HG02571 (cell line): Measurements from ENCODE around the gene GTF2IRD1.
"Not testable (repeated sequence)": the region's sequence is repeated elsewhere in the genome, so short reads cannot be mapped to it uniquely, and the experiment has no call there.

Experiments
- ATAC-seq: cut with Tn5 transposase; IDR thresholded peaks from one replicate; pipeline ENCODE4 v1.9.1; 2021; ENCODE audit warnings: mild to moderate bottlenecking, moderate library complexity; ENCODE audit not compliant: unreplicated experiment

GTF2IRD1 gene

GRCh38 chr7:74429153-74429747 lies 24.5 kb upstream of the GTF2IRD1 start:
- ATAC-seq: no peak

GRCh38 chr7:74430409-74430808 lies 23.3 kb upstream of the GTF2IRD1 start:
- not testable (repeated sequence) for ATAC-seq

DNA sequence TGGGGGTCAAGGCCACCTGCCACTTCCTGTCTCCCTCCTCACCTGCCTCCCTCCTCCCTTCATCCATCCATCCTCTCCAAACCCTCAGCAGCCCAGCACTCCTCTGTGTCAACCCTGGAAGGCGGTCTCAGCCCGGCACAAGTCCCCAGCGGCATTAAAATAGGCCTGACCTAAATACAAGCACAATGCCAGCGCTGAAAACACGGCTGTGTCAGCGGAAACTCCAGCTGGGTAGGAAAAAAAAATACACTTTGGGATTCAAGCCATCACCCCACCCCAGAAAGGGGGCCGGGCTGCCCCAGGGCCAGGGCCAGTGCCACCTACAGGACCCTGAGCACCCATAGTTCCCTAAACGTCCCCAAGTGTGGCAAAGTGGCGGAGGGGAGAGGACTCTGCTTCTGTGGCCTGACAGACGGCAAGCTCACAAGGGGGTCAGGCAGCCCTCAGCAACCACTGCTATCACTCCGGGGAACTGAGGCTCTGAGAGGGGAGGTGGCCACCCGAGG lies 22.7 kb upstream of the GTF2IRD1 start:
- ATAC-seq: no peak

- ATAC-seq: not testable (repeated sequence)
Measured at GRCh38 chr7:74437291-74437571, 16.5 kb upstream of the GTF2IRD1 start.

- ATAC-seq: no peak
Measured at GRCh38 chr7:74438327-74438726, 15.4 kb upstream of the GTF2IRD1 start.

GRCh38 chr7:74439541-74439940 lies 14.2 kb upstream of the GTF2IRD1 start:
- no peak for ATAC-seq

DNA sequence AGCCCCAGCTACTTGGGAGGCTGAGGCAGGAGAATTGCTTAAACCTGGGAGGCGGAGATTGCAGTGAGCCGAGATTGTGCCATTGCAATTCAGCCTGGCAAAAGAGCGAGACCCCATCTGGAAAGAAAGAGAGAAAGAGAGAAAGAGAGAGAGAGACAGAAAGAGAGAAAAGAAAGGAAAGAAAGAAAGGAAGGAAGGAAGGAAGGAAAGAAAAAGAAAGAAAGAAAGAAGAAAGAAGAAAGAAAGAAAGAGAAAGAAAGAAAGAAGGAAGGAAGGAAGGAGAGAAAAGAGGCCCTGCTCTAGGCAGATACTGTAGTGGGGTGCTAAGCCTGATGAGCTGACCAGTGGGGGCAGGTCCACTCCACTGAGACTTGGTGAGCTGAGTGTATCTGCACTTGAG lies 13.6 kb upstream of the GTF2IRD1 start:
- not testable (repeated sequence) for ATAC-seq

DNA sequence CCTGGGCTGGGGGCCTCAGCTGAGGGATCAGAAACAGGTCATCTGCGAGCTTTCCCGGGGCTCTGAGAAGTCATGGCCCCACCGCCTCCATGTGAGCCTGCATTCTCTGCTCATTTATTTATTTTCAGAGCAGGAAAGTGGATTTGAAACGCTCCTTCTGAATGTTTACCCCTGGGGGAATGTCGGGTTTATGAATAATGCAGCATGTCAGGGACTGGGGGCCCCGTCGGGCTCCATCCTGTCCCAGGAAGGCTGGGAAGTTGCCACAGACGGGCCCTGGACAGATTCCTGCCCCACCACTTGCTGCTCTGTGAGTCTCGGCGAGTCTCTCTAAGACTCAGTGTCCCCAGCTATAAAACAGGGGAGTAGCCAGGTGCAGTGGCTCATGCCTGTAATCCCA lies 11.9 kb upstream of the GTF2IRD1 start:
- no peak for ATAC-seq

GRCh38 chr7:74443543-74444247 lies 10.0 kb upstream of the GTF2IRD1 start:
- no peak for ATAC-seq

- ATAC-seq: no peak
Measured at GRCh38 chr7:74449144-74449543, 4.6 kb upstream of the GTF2IRD1 start.

DNA sequence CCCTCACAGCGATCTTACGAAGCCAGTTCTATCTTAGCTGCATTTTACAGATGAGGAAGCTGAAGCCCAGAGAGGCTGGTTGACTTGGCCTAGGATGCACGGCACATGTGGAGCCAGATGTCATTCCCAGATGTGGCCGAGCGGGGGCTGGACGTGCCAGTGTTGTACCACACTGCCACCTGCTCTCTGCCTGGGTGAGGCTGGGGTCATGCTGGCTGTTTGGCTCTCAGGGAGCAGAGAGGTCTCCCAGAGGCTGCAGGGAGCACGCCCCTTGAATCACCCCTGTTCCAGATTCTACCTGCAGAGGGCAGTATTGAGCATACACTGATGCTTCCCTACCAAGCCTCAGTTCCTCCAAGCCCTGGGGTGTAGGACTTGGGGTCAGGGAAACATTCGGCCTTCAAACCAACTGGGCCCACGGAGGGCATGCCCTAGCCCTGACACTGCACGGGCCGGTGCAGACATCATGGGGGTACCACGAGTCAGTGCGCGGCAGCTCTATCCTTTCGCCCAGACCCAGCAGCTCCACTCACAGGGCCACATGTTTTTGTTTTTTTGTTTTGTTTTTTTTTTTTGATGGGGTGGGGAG lies 3.8 kb upstream of the GTF2IRD1 start:
- ATAC-seq: no peak

- ATAC-seq: no peak
Measured at GRCh38 chr7:74452748-74453321, 871 bp upstream of the GTF2IRD1 start.

DNA sequence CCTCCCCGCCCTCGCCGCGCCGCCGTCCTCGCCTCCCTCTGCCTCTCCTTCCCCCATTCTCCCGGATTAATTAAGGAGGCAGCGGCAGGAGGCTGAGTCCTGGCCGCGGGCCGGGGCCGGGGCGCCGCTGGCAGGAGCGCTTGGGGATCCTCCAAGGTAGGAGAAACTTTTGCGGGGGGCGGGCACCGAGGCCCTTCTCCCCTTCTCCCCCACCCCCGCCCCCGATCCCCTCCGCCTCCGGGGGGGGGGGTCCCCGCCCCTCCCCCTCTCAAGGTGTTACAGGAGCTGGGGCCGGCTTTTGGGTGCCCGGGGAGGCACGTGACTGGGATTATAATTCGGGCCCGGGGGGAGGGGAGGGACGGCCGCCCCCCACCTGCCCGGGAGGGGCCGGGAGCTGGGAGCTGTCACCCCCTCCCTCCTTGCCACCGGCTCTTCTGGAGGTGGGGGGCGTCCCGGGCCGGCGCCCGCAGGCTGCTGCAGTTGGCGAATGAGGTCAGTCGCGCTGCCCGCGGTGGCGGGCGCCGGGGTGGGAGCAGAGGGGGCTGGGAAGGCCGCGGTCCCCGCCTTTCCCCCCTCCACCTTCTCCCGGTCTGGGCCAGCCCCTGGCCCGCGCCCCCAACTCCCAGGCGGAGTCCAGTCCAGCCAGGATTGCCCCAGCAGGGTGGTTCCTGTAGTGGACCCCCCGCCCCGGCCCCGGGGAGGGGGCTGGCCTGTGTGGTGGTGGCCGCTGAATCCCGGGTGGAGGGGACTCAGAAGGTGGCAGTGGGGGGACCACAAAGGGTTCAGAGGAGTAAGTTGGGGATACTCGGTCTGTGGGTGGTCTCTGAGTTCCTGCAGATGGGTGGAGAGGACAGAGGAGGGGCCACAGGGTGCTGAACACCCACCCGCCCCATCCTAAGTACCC lies 567 bp downstream of the GTF2IRD1 start:
- no peak for ATAC-seq

DNA sequence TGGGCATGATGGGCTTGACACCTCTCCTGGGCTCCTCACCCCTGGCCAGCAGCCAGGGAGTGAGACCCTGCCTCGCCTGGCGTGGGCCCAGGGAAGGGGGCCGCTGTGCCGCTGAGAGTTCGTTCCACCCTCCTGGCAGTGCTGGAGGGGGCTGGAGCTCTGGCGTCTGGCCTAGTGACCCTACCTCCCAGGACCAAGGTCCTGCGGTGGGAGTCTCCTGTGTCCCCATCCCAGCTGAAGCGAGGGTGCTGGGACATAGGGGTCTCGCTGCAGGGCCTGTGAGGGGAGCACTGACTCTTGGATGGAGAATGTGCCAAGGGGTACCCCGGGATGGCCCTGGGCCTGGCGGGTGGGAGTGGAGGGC lies 1.2 kb downstream of the GTF2IRD1 start:
- no peak for ATAC-seq

DNA sequence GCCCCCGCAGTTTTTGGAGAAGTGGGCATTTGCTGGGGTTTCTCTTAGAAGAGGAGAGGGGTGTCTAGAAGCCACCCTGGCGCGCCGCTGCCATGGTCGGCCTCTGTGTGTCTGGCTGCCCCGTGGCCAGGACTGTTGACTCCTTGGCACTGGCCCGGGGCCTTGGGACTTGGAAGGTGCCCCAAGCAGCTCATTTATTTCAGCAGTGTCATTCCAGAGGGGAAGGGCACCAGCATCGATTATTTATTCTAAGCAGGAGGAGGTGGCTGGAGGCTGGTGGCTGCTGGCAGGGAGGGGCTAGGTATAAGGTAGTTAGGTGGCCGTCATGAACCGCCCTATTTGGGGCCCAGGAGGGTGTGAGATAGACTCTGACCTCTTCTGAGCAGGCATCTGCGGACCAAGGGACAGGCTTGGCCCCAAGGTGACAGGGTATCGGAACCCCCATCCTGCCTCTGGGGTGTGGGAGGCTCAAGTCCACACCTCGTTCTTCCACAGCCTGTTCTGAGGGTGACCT lies 1.6 kb downstream of the GTF2IRD1 start:
- no peak for ATAC-seq

- no peak for ATAC-seq
Measured at GRCh38 chr7:74455928-74456327, 2.2 kb downstream of the GTF2IRD1 start.

DNA sequence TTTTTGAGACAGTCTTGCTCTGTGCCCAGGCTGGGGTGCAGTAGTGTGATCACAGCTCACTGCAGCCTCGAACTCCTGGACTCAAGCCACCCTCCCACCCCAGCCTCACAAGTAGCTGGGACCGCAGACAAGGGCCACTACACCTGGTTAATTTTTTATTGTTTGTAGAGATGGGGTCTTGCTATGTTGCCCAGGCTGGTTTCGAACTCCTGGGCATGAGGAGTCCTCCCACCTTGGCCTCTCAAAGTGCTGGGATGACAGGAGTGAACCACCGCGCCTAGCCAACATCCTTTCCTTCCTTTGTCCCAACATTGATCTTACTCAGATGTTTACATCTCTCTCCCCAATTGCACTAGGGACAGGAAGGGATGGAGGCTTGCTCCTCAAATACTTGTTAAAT lies 3.3 kb downstream of the GTF2IRD1 start:
- no peak for ATAC-seq

DNA sequence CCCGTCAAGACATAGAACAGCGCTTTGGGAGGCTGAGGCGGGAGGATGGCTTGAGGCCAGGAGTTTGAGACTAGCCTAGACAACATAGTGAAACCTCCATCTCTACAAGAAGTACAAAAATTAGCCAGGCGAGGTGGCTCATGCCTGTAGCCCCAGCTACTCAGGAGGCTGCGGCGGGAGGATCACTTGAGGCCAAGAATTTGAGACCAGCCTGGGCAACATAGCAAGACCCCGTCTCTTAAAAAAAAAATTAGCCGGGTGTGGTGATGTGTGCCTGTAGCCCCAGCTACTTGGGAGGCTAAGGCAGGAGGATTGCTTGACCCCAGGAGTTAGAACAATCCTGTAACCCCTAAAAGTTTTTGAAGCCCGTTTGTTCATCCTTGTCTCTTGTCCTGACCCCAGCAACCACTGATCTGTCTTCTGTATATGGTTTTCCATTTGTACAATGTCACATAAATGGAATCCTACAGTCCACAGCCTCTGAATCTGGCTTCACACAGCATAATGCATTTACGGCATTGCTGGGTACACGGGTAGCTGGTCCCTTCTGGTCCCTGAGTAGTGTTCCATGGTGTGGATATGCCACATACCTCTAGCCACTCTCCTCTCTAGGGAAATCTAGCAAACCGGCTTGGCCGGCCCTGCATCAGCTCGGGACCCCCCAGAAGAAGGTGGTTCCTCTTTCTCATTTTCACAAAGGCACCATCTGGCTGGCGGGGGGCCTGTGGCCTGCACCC lies 8.4 kb downstream of the GTF2IRD1 start:
- ATAC-seq: no peak

GRCh38 chr7:74462707-74463100 lies 9.0 kb downstream of the GTF2IRD1 start:
- no peak for ATAC-seq
